ENCODE results near the gene SNX5.

- TF ChIP-seq BCLAF1 (IDR thresholded peaks at IDR 0.05) (no peak), ZNF217 (IDR thresholded peaks at IDR 0.05) (no peak), IKZF1 (conservative IDR thresholded peaks at IDR 0.05) (no peak), EGR1 (IDR thresholded peaks at IDR 0.05; ENCODE audit: borderline replicate concordance in 1 of 2, low read depth in 2 of 2, low read length in 2 of 2) (no peak), POLR2A (IDR thresholded peaks at IDR 0.05; ENCODE audit: low read depth, low read length) (no peak), CTCF (IDR thresholded peaks at IDR 0.05 in 2 of 3, conservative IDR thresholded peaks at IDR 0.05 in 1 of 3; ENCODE audit: control insufficient read depth in 2 of 3, extremely low read depth in 1 of 3, insufficient read depth in 1 of 3, low read depth in 3 of 3, low read length in 3 of 3) (no peak), POU2F2 (IDR thresholded peaks at IDR 0.05; ENCODE audit: borderline replicate concordance, low read depth, low read length) (no peak), GABPA (IDR thresholded peaks at IDR 0.05; ENCODE audit: low read depth) (no peak), BHLHE40 (IDR thresholded peaks at IDR 0.05; ENCODE audit: borderline replicate concordance in 1 of 2, low read depth in 2 of 2, low read length in 1 of 2) (no peak), ZZZ3 (IDR thresholded peaks at IDR 0.05; ENCODE audit: control insufficient read depth, insufficient read length, low read depth) (no peak)
Observed at GRCh38 chr20:18012901-18013300, 44.3 kb upstream of the SNX5 start.
